A549 (cell line): Measurements from ENCODE around the gene MTHFD2L. TPM values are rescaled to one million over a fixed set of nuclear protein-coding genes. Genes with fewer than 3 reads are reported as not detected.

Experiments
- ATAC-seq, 2 experiments: fragments of 200-7000 bp in 1 of 2; fragments of >200 bp in 1 of 2; cut with Nextera tagmentation in 1 of 2; cut with Tn5 transposase in 1 of 2; 3 replicates each; pipeline versions ENCODE4 v1.8.0 to v1.9.1; 2018 to 2020; ENCODE audit warnings: mild to moderate bottlenecking in 1 of 2, moderate library complexity in 1 of 2
- CTCF ChIA-PET: fragments of 300-600 bp; sonication (Branson Sonifier 250); formaldehyde crosslinking; extraction: SDS; loops from one replicate; lab custom pipeline; 2021; ENCODE audit warnings: antibody characterized with exemption, inconsistent platforms; lab: Yijun Ruan, JAX
- POLR2A ChIA-PET: fragments of 350-600 bp; formaldehyde crosslinking; extraction: SDS; loops from one replicate; lab custom pipeline; 2021; ENCODE audit warnings: antibody characterized with exemption, inconsistent platforms; lab: Yijun Ruan, JAX
- DNase-seq, 2 experiments: peaks; one replicate each; pipeline versions ENCODE4 v3.0.0 to v3.0.0-alpha.2; 2011 to 2016; ENCODE audit warnings: low read depth in 1 of 2, low spot score in 1 of 2
- FAIRE-seq: peaks from 2 replicates; lab custom pipeline; 2011; peaks lifted over from hg19 to GRCh38; lab: Jason Lieb, UNC
- H3K27ac ChIP-seq, 2 experiments: fragments of >200 bp; sonication (Bioruptor Twin); formaldehyde crosslinking; 3 replicates each; pipeline ENCODE4 v1.5.1; 2016 to 2017
- H3K4me1 ChIP-seq: fragments of >200 bp; sonication (Bioruptor Twin); formaldehyde crosslinking; 3 replicates; pipeline ENCODE4 v1.6.1; 2016
- H3K4me2 ChIP-seq: fragments of >200 bp; sonication (Bioruptor Twin); formaldehyde crosslinking; 3 replicates; pipeline ENCODE4 v1.6.1; 2016
- H3K4me3 ChIP-seq: fragments of >200 bp; sonication (Bioruptor Twin); formaldehyde crosslinking; 3 replicates; pipeline ENCODE4 v1.5.1; 2016
- H3K9me3 ChIP-seq: fragments of >200 bp; sonication (Bioruptor Twin); formaldehyde crosslinking; 3 replicates; pipeline ENCODE4 v1.6.1; 2016
- CHD2 ChIP-seq: fragments of 150-350 bp; IDR thresholded peaks from 2 replicates; pipeline ENCODE4 v1.6.1; 2014; ENCODE audit warnings: low read length; ENCODE audit not compliant: partially characterized antibody
- CHD4 ChIP-seq: fragments of 200-600 bp; sonication (generic); IDR thresholded peaks from 2 replicates; pipeline ENCODE4 v1.6.1; 2016; ENCODE audit warnings: antibody characterized with exemption, mild to moderate bottlenecking, borderline replicate concordance
- EHMT2 ChIP-seq: fragments of 200-600 bp; sonication (generic); IDR thresholded peaks from 2 replicates; pipeline ENCODE4 v1.6.1; 2016; ENCODE audit warnings: antibody characterized with exemption, low read depth, mild to moderate bottlenecking, moderate library complexity
- HOXB13 ChIP-seq: fragments of 250-450 bp; sonication (Bioruptor Pico); IDR thresholded peaks from 2 replicates; pipeline ENCODE4 v1.5.0; 2020; ENCODE audit warnings: low read depth, mild to moderate bottlenecking, moderate library complexity
- RAD21 ChIP-seq, 2 experiments: fragments of >200 bp in 1 of 2; sonication (Bioruptor Twin) in 1 of 2; formaldehyde crosslinking in 1 of 2; IDR thresholded peaks in 1 of 2; conservative IDR thresholded peaks in 1 of 2; 2 replicates in 1 of 2; 3 replicates in 1 of 2; pipeline ENCODE4 v1.6.1; 2012 to 2018; ENCODE audit warnings: inconsistent platforms in 1 of 2
- RFX5 ChIP-seq: fragments of 450-650 bp; IDR thresholded peaks from 2 replicates; pipeline ENCODE4 v1.7.1; 2014; ENCODE audit warnings: antibody characterized with exemption, mild to moderate bottlenecking, moderate library complexity
- RNF2 ChIP-seq: fragments of 200-600 bp; sonication (generic); IDR thresholded peaks from 2 replicates; pipeline ENCODE4 v1.6.1; 2016; ENCODE audit warnings: low read depth, mild to moderate bottlenecking, antibody characterized with exemption, moderate library complexity, borderline replicate concordance
- SMC3 ChIP-seq: fragments of >200 bp; sonication (Bioruptor Twin); formaldehyde crosslinking; IDR thresholded peaks from 3 replicates; pipeline ENCODE4 v1.6.1; 2018; ENCODE audit warnings: inconsistent platforms
- TP53 ChIP-seq: fragments of 250-450 bp; sonication (Bioruptor Pico); IDR thresholded peaks from 2 replicates; pipeline ENCODE4 v1.5.0; 2021; ENCODE audit warnings: mild to moderate bottlenecking, moderate library complexity
- ZC3H11A ChIP-seq: fragments of 450-650 bp; IDR thresholded peaks from 2 replicates; pipeline ENCODE4 v1.6.1; 2014; ENCODE audit warnings: antibody characterized with exemption, mild to moderate bottlenecking
- ZNF302 ChIP-seq: fragments of 250-450 bp; sonication (Bioruptor Pico); IDR thresholded peaks from 2 replicates; pipeline ENCODE4 v1.9.0; 2021; ENCODE audit warnings: inconsistent platforms, mild to moderate bottlenecking, moderate library complexity
- ZSCAN20 ChIP-seq: fragments of 250-450 bp; sonication (Bioruptor Pico); IDR thresholded peaks from 2 replicates; pipeline ENCODE4 v1.8.0; 2022; ENCODE audit warnings: mild to moderate bottlenecking, moderate library complexity
- WGBS: methylation state at CpG from one replicate; pipeline ENCODE4 v1.1.6; 2017; ENCODE audit errors: missing lambda C conversion rate; 5-methylcytosine and 5-hydroxymethylcytosine counted together
- polyA plus RNA-seq, 4 experiments: library from polyadenylated mRNA; depleted of rRNA in 3 of 4; stranded (reverse); fragments of >200 nt; fragmentation: RNase III in 1 of 4; extraction: RNeasy Plus Mini Kit Qiagen cat#74134 plus additional on column Dnase treatment in 1 of 4; gene quantifications; 2 replicates in 3 of 4; 3 replicates in 1 of 4; pipeline ENCODE4 v1.2.3, GENCODE V29; 2011 to 2017
- TF ChIP-seq, protein P1 (sequence below): IDR thresholded peaks from 2 replicates; pipeline ENCODE4 v1.6.1; 2012
- TF ChIP-seq, protein P2 (sequence below): fragments of 450-650 bp; IDR thresholded peaks from 2 replicates; pipeline ENCODE4 v1.6.1; 2014; ENCODE audit warnings: antibody characterized with exemption
- TF ChIP-seq, protein P3 (sequence below): IDR thresholded peaks from 2 replicates; pipeline ENCODE4 v1.6.1; 2012
- TF ChIP-seq, protein P4 (sequence below): IDR thresholded peaks from 2 replicates; pipeline ENCODE4 v1.6.1; 2012; ENCODE audit warnings: low read depth, borderline replicate concordance
- TF ChIP-seq, protein P5 (sequence below): fragments of >200 bp; sonication (Bioruptor Twin); formaldehyde crosslinking; IDR thresholded peaks from 2 replicates; pipeline ENCODE4 v1.6.1; 2016
- TF ChIP-seq, protein P6 (sequence below): fragments of 200-600 bp; sonication (generic); IDR thresholded peaks from 2 replicates; pipeline ENCODE4 v1.6.1; 2016; ENCODE audit warnings: antibody characterized with exemption, mild to moderate bottlenecking, moderate library complexity

The MTHFD2L gene
- polyA plus RNA-seq, 2 of the 4 experiments (the other 2 are of a cell fraction) = 8.5 to 19.3 TPM

DNA sequence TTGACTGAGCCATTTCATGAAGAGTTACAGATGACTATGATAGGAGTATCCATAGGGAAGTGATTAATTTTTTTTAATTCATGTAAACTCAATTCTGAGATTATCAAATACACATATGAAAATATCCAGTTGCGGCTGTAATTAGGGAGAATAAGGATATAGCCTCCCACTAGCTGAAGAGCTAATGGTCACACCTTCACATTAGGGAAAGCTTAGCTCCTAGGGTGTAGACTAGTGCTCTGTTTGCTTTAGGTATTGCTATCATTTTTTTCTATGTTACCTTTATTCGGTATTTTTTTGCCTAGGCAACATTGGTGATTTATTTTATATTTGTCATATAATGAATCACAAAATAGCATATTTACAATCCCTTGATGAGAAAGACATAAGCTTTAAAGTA, 110.7 kb downstream of the MTHFD2L start (continued):
- TF ChIP-seq, protein P1, sequence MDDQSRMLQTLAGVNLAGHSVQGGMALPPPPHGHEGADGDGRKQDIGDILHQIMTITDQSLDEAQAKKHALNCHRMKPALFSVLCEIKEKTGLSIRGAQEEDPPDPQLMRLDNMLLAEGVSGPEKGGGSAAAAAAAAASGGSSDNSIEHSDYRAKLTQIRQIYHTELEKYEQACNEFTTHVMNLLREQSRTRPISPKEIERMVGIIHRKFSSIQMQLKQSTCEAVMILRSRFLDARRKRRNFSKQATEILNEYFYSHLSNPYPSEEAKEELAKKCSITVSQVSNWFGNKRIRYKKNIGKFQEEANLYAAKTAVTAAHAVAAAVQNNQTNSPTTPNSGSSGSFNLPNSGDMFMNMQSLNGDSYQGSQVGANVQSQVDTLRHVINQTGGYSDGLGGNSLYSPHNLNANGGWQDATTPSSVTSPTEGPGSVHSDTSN = no peak
- TF ChIP-seq ZC3H11A = no peak
- TF ChIP-seq RFX5 = no peak

DNA sequence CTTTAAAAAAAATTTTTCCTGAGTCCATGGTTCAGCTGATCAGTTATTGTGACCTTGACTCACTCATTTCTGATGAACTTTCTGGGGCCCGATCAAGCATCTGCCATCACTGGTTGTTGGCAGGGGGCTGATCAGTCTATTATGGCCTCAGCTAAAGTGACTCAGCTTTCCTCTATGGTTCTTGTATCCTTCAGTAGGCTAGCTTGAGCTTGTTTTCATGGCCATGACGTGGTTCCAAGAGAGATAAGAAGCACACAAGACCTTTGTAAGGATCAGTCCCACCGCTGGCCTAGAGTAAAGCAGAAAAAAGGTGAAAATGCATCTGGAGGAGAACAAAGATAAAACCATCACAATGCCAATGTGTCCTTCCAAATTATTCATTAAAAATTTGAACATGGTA, 120.6 kb downstream of the MTHFD2L start:
- no peak for TF ChIP-seq CHD4
- TF ChIP-seq, protein P2, sequence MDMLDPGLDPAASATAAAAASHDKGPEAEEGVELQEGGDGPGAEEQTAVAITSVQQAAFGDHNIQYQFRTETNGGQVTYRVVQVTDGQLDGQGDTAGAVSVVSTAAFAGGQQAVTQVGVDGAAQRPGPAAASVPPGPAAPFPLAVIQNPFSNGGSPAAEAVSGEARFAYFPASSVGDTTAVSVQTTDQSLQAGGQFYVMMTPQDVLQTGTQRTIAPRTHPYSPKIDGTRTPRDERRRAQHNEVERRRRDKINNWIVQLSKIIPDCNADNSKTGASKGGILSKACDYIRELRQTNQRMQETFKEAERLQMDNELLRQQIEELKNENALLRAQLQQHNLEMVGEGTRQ = no peak
- TF ChIP-seq, protein P3, sequence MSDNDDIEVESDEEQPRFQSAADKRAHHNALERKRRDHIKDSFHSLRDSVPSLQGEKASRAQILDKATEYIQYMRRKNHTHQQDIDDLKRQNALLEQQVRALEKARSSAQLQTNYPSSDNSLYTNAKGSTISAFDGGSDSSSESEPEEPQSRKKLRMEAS = no peak
- no peak for TF ChIP-seq SMC3
- TF ChIP-seq HOXB13 (CRISPR knock-in tag) = no peak
- TF ChIP-seq EHMT2 = no peak
- no peak for TF ChIP-seq TP53
- TF ChIP-seq, protein P4, sequence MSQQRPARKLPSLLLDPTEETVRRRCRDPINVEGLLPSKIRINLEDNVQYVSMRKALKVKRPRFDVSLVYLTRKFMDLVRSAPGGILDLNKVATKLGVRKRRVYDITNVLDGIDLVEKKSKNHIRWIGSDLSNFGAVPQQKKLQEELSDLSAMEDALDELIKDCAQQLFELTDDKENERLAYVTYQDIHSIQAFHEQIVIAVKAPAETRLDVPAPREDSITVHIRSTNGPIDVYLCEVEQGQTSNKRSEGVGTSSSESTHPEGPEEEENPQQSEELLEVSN = no peak
- no peak for TF ChIP-seq RNF2
- TF ChIP-seq, protein P5, sequence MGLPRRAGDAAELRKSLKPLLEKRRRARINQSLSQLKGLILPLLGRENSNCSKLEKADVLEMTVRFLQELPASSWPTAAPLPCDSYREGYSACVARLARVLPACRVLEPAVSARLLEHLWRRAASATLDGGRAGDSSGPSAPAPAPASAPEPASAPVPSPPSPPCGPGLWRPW = no peak
- TF ChIP-seq RFX5 = no peak
- TF ChIP-seq, protein P6, sequence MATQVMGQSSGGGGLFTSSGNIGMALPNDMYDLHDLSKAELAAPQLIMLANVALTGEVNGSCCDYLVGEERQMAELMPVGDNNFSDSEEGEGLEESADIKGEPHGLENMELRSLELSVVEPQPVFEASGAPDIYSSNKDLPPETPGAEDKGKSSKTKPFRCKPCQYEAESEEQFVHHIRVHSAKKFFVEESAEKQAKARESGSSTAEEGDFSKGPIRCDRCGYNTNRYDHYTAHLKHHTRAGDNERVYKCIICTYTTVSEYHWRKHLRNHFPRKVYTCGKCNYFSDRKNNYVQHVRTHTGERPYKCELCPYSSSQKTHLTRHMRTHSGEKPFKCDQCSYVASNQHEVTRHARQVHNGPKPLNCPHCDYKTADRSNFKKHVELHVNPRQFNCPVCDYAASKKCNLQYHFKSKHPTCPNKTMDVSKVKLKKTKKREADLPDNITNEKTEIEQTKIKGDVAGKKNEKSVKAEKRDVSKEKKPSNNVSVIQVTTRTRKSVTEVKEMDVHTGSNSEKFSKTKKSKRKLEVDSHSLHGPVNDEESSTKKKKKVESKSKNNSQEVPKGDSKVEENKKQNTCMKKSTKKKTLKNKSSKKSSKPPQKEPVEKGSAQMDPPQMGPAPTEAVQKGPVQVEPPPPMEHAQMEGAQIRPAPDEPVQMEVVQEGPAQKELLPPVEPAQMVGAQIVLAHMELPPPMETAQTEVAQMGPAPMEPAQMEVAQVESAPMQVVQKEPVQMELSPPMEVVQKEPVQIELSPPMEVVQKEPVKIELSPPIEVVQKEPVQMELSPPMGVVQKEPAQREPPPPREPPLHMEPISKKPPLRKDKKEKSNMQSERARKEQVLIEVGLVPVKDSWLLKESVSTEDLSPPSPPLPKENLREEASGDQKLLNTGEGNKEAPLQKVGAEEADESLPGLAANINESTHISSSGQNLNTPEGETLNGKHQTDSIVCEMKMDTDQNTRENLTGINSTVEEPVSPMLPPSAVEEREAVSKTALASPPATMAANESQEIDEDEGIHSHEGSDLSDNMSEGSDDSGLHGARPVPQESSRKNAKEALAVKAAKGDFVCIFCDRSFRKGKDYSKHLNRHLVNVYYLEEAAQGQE = no peak
- no peak for TF ChIP-seq RAD21 (conservative IDR thresholded peaks at IDR 0.05 in 1 of 2, IDR thresholded peaks at IDR 0.05 in 1 of 2)
- no peak for TF ChIP-seq CHD2
- no peak for TF ChIP-seq ZSCAN20 (CRISPR knock-in tag)
- TF ChIP-seq ZNF302 (CRISPR knock-in tag) = no peak
- TF ChIP-seq, protein P1 = no peak
- no peak overlapping the region for H3K4me2 ChIP-seq
- no peaks in the 10 kb centered on the region for H3K9me3 ChIP-seq
- no peak for ATAC-seq
- DNase-seq = no peak
- ChIA-PET CTCF (no interaction called here), POLR2A (no interaction called here)
- FAIRE-seq = no peak
- H3K4me1 ChIP-seq = peaks cover 10% of the 10 kb centered on the region; the same call in 2 of the 3 replicates
- H3K4me3 ChIP-seq = no peak overlapping the region
- WGBS = 82% methylated on average over 3 of the region's 3 CpGs
- H3K27ac ChIP-seq = no peak overlapping the region
